Glutamatergic neuron (in vitro differentiated cells): ENCODE results near the gene ECEL1. TPM values are rescaled to one million over a fixed set of nuclear protein-coding genes. Genes with fewer than 3 reads are reported as not detected.

Experiments used
- DNase-seq: peaks from one replicate; pipeline ENCODE4 v3.0.0; 2022
- H3K27ac Mint-ChIP-seq: one replicate; pipeline ENCODE4 v1.8.0; 2020; ENCODE audit warnings: mild to moderate bottlenecking, mixed read lengths, inconsistent platforms; ENCODE audit not compliant: unreplicated experiment
- H3K27me3 Mint-ChIP-seq: one replicate; pipeline ENCODE4 v1.8.0; 2020; ENCODE audit warnings: mild to moderate bottlenecking, moderate library complexity, mixed read lengths, inconsistent platforms; ENCODE audit not compliant: unreplicated experiment
- H3K36me3 Mint-ChIP-seq: one replicate; pipeline ENCODE4 v1.8.0; 2020; ENCODE audit warnings: mild to moderate bottlenecking, mixed read lengths, inconsistent platforms; ENCODE audit not compliant: unreplicated experiment
- H3K4me1 Mint-ChIP-seq: one replicate; pipeline ENCODE4 v1.8.0; 2020; ENCODE audit warnings: mild to moderate bottlenecking, low read depth, mixed read lengths, inconsistent platforms; ENCODE audit not compliant: unreplicated experiment
- H3K4me3 Mint-ChIP-seq: one replicate; pipeline ENCODE4 v1.8.0; 2020; ENCODE audit warnings: mild to moderate bottlenecking, mixed read lengths, inconsistent platforms; ENCODE audit not compliant: unreplicated experiment
- H3K9me3 Mint-ChIP-seq: one replicate; pipeline ENCODE4 v1.8.0; 2020; ENCODE audit warnings: mild to moderate bottlenecking, moderate library complexity, mixed read lengths, inconsistent platforms; ENCODE audit not compliant: unreplicated experiment
- total RNA-seq: library from RNA; stranded (reverse); fragmentation: NEBNext Ultra II Directional; extraction: Animal tissue kit (Norgen Biotek cat#: 25700); gene quantifications from one replicate; pipeline ENCODE4 v1.2.1, GENCODE V29; 2021; ENCODE audit not compliant: unreplicated experiment
- TF ChIP-seq, protein P1 (sequence below): fragments of 200-600 bp; sonication (generic); IDR thresholded peaks from one replicate; pipeline ENCODE4 v1.5.0; 2021; ENCODE audit not compliant: partially characterized antibody, unreplicated experiment

ECEL1 gene
- total RNA-seq, 1 donor from 2014 or later = 2.3 TPM

DNA sequence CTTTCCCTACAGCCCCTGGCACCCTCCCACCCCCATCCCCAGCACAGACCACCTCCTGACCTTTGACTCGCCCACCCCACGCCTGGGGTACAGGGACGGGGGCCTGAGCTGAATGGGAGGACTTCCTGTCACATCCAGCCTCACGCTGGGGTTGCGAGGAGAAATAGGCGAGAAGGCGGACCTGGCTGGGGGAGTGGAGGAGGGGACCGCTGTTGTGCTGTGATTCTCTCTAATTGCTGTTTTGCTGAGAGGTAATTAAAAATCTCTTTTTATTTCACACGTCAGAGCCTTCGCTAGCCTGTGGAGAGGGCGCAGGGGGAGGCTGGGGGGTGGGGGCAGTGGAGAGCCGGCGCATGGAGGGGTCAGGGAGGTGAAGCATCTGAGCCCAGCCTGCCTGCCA is 9.7 kb upstream of the ECEL1 start:
- TF ChIP-seq, protein P1, sequence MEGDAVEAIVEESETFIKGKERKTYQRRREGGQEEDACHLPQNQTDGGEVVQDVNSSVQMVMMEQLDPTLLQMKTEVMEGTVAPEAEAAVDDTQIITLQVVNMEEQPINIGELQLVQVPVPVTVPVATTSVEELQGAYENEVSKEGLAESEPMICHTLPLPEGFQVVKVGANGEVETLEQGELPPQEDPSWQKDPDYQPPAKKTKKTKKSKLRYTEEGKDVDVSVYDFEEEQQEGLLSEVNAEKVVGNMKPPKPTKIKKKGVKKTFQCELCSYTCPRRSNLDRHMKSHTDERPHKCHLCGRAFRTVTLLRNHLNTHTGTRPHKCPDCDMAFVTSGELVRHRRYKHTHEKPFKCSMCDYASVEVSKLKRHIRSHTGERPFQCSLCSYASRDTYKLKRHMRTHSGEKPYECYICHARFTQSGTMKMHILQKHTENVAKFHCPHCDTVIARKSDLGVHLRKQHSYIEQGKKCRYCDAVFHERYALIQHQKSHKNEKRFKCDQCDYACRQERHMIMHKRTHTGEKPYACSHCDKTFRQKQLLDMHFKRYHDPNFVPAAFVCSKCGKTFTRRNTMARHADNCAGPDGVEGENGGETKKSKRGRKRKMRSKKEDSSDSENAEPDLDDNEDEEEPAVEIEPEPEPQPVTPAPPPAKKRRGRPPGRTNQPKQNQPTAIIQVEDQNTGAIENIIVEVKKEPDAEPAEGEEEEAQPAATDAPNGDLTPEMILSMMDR = no peak
- H3K27me3 Mint-ChIP-seq = peaks cover 9% of the 10 kb centered on the region
- H3K9me3 Mint-ChIP-seq = peaks cover 2% of the 10 kb centered on the region
- peaks cover 3% of the 10 kb centered on the region for H3K36me3 Mint-ChIP-seq
- no peak overlapping the region for H3K27ac Mint-ChIP-seq
- peaks cover 4% of the 10 kb centered on the region for H3K4me1 Mint-ChIP-seq
- no peak for DNase-seq
- H3K4me3 Mint-ChIP-seq = no peak overlapping the region

DNA sequence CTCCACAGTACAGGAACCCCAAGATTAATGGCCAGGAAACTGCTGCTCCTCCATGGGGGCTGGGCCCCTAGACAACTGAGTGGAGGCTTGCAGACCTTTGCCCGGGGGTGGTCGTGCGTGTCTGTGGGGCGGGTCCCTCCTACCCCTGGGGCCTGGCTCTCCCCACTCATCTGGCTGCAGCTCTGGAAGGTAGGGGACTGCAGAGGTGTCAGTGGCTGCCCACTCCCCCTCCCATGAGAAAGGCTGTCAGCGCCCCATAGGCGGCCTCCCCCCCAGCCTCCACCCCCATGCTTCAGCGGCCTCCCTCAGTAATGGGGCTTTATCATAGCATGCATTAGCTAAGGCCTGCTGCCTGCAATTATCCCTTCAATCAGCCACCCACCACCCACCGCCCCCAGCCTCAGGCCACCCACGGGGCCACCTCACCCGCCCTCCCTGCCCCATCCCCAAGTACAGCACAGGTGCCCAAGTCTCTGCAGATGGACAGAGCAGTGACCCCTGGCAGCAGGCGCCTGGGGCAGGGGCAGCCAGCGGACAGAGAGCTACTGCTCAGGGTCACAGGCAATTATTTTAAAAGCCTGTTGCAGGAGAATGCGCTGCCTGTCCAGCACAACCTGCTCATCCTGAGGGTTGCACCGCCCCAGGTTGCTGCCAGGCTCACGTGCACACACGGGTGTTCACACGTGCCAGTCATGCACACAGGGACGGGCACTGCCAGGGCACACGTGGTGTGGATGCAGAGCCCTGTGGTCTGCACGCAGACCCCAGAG is 9.1 kb upstream of the ECEL1 start:
- Mint-ChIP-seq H3K27me3 (peaks cover 11% of the 10 kb centered on the region), H3K9me3 (peaks cover 2% of the 10 kb centered on the region), H3K4me3 (no peak overlapping the region), H3K36me3 (peaks cover 3% of the 10 kb centered on the region), H3K4me1 (peaks cover 3% of the 10 kb centered on the region), H3K27ac (no peak overlapping the region)
- TF ChIP-seq, protein P1 = no peak
- DNase-seq = no peak

DNA sequence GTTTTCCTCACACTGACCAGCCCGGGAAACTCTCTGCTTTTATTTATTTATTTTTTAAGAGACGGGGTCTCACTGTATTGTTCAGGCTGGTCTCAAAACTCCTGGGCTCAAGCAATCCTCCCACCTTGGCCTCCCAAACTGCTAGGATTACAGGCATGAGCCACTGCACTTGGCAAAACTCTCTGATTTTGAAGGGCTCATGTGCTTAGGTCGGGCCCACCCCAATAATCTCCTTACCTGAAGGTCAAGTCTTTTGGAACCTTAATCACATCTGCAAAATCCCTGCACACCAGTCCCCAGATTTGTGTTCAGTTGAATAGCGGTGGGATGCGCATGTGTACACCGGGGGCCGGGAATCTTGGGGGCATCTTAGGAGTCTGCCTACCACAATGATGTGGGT is 7.7 kb upstream of the ECEL1 start:
- Mint-ChIP-seq H3K4me1 (peaks cover 3% of the 10 kb centered on the region), H3K4me3 (no peak overlapping the region), H3K27me3 (peaks cover 14% of the 10 kb centered on the region), H3K36me3 (peaks cover 3% of the 10 kb centered on the region), H3K27ac (no peak overlapping the region), H3K9me3 (peaks cover 4% of the 10 kb centered on the region)
- no peak for DNase-seq
- TF ChIP-seq, protein P1 = no peak

DNA sequence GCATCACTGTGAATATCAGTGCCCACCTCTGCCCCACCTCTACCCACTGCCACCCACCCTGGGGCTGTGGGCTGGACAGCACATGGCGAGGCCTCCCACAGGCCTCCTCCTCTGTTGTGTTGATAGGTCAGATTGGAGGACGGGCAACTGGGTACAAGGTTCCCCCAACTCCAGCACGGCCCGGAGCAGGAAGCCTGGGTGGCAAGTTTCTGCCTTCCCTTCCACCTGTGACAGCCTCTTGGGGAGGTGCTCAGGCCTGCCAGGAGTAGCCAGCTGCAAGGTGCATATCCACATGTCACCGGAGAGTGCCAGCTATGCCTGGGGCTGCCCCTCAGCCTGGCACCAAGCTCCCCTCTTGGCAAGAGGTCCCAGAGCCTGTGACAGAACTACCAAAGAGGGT is 6.9 kb upstream of the ECEL1 start:
- Mint-ChIP-seq H3K4me3 (no peak overlapping the region), H3K4me1 (peaks cover 3% of the 10 kb centered on the region), H3K9me3 (peaks cover 4% of the 10 kb centered on the region), H3K36me3 (peaks cover 3% of the 10 kb centered on the region), H3K27ac (no peak overlapping the region), H3K27me3 (peaks cover 16% of the 10 kb centered on the region)
- no peak for DNase-seq
- TF ChIP-seq, protein P1 = no peak

DNA sequence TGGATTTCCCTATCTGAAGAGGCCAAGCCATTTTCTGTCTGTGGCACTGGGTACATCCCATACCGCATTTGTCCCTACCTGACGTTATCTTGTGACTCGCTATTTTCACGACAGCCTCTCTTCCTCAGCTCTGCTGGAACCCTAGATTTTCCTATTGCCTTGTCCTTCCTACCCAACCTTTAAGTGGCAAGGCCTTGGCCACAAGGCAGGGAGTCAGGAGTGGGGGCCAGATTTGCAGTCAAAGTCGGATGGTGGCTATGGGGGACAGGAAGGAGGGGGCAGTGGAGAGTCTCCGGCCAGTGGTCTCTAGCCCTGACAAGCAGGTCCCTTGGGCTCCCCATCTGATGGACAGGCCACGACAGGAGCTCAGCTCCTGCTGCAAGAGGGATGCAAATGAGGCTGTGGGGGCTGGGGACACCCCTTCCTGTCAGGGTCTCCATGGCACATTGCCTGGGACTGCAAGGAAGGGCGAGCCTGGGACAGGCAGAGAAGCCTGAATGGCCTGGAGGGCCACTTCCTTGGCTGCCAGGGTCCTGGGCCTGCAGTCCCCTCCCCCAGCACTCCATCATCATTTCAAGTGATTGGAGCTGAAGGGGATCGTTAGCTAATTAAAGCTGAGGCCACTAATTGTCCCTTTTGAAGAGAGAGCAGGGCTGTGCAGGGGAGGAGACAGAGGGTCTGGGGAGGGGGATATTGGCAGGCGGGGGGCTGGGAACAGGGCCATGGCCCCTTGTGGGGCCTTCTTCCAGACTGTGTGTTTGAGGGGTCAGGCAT is 6.3 kb upstream of the ECEL1 start:
- H3K9me3 Mint-ChIP-seq = peaks cover 5% of the 10 kb centered on the region
- H3K4me3 Mint-ChIP-seq = no peak overlapping the region
- H3K27me3 Mint-ChIP-seq = peaks cover 23% of the 10 kb centered on the region
- TF ChIP-seq, protein P1 = no peak
- H3K36me3 Mint-ChIP-seq = peaks cover 3% of the 10 kb centered on the region
- H3K27ac Mint-ChIP-seq = no peak overlapping the region
- peaks cover 3% of the 10 kb centered on the region for H3K4me1 Mint-ChIP-seq
- DNase-seq = no peak
